Activated T-cell treated with anti-CD3 and anti-CD28 coated beads, Interleukin-2, amount 50 U/mL, for 1 hour (primary cell): ENCODE data around the gene SIAE.
"Not testable (repeated sequence)": the region's sequence is repeated elsewhere in the genome, so short reads cannot be mapped to it uniquely, and the experiment has no call there.

ENCODE experiments used
- DNase-seq: peaks from one replicate; pipeline ENCODE4 v3.0.0-alpha.2; 2020

Gene SIAE

DNA sequence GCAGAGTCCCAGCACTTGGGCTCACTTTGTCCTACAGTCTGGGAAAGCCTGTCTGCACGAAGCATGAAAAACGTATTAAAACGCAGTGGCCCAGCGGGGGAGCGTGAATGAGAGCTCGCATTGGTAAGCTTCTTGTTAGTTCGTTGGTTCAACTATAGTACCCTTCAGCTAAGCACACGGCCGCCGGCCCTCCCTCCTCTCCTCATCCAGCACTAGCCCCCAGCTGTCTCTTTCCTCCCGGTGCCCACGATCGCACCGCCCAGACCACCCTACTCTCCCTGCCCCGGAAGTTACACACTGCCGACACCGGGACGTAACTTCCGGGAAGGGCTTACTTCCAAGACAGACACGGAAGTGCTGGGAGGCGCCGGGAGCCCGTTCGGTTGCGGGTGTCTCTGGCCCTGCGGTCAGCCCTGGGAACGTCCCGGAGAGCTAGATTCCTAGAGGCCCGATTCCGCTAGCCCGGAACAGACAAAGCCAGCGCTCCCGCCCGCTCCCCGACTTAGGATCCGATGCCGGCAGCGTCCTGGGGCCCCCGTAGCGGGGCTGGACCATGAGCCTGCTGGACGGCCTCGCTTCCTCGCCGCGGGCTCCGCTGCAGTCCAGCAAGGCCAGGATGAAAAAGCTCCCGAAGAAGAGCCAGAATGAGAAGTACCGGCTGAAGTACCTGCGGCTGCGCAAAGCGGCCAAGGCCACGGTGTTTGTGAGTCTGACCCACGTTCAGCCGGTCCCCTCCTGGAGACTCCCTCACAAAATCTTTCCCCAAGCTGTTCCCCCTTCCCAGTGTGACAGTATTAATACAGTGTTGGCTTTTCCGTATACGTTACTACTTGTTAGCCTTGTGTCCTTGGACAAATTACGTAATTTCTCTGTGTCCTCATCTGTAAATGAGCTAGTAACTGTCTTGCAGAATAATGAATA lies 50.7 kb downstream of the SIAE start, which contains the start of gene TBRG1:
TBRG1 (plus strand) TSS at position 334 of the 921 bp plus-strand sequence; CDS start at position 554, 220 bp downstream.
- DNase-seq: peak; percentile 78

DNA sequence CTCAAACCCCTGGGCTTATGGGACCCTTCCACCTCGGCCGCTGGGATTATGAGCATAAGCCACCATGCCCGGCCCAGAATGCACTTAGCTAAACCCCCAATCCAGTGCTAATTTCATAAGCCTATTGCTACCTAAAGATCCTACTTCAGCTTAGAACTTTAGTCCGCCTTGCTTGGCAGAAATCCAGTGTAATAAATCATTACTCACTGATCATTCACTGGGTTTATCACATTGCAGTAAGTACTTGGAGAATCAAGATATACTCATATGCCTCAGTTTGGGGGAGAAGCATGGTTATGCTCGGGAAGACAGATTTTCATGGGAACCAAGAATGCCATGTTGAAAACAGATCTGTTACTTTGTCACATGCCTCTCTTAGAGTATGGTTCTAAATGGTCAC lies 54.7 kb downstream of the SIAE start:
- DNase-seq: no peak

DNA sequence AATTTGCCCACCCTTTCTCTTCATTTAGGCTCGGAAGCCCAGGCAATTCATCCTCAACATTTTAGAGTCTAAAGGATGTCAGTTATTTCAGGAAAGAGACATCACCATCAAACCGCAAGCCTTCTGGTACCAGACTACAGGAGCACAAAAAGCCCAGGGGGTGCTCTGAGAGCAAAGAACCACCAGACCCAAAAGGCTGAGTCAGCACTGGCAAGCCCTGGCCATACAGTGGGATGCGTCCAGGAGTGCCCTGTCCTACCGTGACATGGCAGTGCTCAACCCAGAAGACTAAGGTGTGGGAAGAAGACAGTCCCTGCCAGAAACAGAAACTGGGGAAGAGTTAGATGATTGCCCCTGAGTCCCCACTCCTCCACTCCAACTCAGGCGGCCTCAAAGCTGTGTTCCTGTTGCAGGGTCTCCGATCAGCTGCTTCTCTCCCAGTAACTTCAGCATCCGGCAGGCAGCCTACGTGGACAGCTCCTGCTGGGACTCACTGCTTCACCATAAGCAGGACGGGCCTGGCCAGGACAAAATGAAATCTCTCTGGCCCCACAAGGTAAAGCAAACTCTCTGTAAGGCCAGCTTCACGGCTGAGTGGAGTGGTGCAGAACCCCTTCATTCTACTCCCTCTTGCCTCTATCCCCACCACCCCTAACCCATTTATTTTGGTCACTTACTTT lies 60.8 kb downstream of the SIAE start:
- DNase-seq: no peak

DNA sequence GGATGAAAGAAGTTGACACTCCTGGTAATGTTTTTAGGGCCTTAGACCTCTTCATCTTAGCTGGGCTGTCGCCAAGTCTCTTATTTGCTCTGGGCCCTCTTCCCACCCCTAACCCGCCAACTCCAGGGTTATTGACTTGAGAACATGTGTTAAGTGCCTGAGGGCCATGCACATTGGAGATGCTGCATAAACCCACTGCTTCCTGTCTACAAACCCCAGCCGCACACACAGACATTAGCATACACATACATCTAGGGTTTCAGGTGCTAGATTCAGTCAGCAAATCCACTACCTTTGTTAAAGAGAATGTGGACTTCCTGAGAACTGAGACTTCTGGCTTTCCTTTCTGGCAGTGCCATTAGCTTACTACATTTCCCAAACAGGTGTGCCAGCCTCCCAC lies 61.5 kb downstream of the SIAE start:
- no peak for DNase-seq

DNA sequence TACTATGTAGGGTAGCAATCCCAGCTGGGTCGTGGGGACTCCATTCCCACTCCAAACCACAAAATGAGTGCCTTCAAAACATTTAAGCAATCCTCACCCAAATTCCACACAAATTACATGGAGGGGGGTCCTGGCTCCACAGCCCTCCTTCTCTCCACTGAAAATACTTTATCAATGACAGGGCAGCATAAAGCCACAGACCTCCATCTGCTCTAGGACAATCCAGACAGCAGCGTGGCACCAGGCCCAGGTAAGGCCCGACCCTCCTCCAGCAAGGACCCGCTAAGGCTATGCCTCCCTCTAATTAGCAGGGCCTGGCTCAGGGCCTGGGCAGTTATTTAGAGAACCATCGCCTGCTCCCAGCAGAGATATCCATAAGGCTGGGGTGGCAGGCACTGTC lies 62.5 kb downstream of the SIAE start, which contains the start of gene PANX3:
PANX3 (plus strand) TSS at position 365 of the 400 bp plus-strand sequence. CDS start 129 bp downstream, outside the sequence.
- DNase-seq: no peak

DNA sequence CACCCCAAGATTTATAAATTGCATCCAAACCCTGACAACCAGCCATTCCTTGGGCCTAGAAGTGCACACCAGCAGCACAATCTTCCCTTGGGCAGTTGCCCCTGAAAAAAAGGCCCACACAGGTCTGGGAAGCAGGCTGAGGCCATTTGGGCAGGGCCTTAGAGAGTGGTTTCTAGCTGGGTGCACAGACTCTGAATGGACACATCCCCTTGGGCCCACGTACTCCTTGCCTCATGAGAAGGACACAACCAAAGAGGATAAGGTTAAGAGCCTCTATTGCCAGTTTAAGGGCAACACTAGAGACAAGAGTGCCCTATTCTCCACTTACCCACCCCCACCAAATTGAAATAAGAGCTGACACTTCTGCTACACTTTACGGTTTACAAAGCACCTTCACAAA lies 63.2 kb downstream of the SIAE start:
- no peak for DNase-seq

DNA sequence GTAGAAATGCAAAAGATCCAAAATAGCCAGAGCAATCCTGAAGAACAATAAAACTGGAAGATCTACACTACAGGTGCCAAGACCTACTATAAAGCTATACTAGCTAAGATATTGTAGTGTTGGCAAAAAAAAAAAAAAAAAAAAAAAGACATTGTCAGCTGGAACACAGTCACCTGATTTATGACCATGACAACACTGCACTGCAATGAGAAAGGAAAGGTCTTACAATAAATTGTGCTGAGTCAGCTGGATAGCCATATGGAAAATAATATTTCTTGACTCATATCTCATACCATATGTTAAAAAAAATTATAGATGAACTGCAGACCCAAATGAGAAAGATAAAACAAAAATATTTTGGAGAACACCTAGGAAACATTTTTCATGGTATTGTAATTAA lies 65.4 kb downstream of the SIAE start:
- DNase-seq: no peak

DNA sequence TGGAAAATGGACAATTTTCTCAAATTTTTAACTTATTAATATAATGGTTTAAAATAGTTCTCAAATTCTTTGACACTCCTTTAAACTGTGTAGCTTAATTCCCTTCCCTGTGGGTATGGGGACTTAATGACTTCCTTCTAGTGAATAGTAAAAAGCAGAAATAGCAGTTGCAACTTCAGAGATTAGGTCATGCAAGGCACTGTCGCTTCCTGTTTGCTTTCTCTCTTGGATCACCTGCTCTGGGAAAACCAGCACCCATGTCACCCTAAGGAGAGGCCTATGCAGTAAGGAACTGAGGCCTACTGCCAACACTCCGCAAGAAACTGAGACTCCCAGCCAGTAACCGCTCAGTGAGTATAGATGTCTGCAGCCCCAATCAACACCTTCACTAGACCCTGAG lies 67.8 kb downstream of the SIAE start:
- DNase-seq: no peak

DNA sequence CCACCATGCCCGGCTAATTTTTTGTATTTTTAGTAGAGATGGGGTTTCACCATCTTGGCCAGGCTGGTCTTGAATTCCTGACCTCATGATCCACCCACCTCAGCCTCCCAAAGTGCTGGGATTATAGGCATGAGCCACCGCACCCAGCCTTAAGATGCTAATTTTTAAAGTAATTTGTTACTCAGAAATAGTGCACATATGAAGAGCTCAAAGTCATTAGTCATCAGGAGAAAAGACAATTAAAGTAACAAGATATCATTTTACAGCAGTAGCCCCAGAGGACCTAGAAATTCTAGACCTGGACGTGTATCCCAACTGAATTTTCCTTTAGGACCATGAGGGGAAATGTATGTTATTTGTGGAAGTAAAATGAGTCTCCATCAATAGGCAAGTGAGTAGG lies 70.8 kb downstream of the SIAE start:
- DNase-seq: not testable (repeated sequence)

DNA sequence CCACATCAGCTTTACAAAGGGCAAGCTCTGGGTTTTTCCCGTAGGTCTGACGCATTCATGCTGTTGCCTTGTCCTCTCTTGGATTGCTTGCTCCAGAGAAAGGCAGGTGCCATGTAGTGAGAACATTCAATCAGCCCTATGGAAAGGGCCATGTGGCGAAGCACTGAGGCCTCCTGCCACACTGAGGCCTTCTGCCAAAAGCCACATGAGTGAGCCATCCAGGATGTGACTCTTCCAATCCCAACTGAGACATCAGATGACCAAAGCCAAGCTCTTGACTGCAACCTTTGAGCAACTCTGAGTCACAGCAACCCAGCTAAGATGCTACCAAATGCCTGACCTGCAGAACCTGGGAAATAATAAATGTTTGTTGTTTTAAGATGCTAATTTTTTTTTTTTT lies 71.3 kb downstream of the SIAE start:
- DNase-seq: no peak

DNA sequence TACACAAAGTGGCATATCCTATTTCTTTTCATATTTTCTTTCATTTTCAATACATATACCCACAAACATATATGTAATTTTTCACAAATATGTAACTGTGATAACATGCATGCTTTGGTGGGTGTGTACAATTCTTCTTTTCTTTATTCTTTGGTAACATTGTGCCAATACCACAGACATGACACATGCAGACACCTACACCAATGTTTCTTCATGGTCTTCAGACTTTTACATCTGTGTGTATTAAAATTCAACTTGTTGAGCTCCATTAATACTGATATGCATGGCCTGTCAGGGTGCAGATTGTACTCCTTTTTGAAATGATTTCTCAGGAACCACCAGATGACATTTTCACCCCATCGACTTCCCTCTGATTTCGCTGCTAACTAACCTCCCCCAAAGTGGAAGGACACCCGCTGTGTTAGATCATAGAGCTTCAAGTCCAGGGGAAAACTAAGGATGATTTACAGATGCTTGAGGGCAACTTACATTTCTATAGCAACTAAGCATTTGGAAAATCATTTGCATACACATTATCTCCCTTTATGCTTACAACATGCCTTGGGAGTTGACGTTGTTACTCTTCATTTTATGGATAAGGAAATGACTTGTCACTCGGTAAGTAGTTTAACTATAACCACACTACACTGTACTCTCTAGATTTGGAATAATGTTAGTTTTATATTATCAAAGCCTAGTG lies 72.8 kb downstream of the SIAE start:
- no peak for DNase-seq

DNA sequence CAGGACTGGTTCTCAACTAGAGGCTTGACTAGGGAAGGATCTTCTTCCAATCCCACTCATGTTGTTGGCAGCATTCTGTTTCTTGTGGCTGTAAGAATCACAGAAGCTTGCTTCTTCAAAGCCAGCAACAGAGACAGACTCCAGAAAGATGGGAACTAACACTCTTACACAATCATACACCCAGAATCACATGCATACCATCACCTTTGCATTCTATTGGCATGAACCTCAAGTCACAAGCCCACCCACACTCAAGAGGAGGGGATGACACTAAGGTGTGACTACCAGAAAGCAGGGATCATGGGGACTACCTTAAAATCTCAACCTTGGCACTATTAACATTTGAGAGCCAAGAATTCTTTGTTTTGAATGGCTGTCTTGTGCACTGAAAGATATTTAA lies 75.9 kb downstream of the SIAE start:
- DNase-seq: no peak

DNA sequence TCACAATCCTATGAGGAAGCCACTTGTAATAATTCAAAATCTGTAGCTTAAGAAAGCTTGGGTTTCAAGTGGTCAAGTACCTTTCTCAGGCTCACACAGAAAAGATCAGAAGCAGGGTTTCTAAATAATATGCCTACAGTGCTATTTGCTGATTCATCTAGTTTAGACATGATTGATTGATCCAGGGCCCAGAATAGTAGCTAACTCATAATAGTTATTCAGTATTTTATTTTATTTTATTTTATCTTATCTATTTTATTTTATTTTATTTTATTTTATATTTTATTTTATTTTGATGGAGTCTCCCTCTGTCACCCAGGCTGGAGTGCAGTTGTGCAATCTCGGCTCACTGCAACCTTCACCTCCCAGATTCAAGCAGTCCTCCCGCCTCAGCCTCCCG lies 78.2 kb downstream of the SIAE start:
- DNase-seq: no peak

DNA sequence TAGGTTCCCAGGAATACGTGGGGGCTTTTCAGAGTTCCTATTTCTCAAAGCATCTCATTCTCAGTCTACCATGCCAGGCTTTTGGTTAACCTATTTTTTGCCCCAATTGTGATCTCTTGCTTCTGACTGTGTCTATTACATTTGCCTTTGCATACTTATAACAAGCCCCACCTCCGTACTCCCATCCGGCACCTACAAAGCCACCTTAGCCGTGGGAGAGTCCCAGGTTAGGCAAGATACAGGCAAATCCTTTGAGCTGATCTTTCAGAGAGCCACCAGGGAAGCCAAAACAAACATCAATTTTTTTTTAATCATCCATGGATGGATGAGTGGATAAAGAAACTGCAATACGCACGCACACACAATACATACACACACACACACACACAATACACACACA lies 80.9 kb downstream of the SIAE start:
- no peak for DNase-seq

DNA sequence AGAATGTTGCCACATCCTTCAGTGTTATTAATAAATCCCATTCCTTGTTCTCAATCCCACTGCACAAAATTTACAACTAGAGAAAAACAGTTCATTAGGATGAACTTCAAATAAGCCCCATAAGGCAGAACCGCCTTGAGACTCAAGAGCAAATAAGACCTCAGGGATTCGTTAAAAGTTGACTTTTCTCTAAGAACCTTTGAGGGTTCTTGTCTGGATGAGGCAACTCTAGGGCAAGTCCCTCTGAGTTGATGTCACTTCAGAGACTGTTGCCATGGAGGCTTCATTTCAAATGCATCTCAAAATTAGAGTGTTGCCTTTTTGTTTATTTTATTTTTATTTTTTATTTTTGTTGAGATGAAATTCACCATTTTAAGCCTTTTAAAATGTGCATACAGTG lies 82.1 kb downstream of the SIAE start:
- DNase-seq: no peak

DNA sequence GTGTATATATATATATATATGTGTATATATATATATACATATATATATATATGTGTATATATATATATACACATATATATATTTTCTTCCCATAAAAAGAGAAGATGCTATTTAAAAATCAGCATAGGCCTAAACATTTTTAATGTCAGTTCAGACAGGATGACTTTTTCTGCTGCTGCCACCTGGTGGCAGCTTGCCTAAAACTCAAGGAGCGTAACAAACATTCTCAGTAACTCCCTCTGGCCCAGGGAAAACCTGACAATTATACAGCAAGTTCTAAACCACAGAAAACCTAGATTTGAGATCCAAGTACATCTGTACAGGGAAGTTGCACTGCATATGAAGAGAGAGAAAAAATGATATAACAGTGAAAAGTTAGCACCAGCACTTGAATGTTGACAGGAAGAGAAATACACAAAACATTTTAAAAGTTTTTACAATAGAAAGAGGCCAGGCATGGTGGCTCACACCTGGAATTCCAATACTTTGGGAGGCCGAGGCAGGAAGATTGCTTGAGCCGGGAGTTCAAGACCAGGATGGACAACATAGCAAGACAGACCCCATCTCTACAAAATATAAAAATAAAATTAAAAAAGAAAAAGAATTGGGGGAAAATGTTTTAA lies 87.2 kb downstream of the SIAE start:
- DNase-seq: peak; percentile 38

DNA sequence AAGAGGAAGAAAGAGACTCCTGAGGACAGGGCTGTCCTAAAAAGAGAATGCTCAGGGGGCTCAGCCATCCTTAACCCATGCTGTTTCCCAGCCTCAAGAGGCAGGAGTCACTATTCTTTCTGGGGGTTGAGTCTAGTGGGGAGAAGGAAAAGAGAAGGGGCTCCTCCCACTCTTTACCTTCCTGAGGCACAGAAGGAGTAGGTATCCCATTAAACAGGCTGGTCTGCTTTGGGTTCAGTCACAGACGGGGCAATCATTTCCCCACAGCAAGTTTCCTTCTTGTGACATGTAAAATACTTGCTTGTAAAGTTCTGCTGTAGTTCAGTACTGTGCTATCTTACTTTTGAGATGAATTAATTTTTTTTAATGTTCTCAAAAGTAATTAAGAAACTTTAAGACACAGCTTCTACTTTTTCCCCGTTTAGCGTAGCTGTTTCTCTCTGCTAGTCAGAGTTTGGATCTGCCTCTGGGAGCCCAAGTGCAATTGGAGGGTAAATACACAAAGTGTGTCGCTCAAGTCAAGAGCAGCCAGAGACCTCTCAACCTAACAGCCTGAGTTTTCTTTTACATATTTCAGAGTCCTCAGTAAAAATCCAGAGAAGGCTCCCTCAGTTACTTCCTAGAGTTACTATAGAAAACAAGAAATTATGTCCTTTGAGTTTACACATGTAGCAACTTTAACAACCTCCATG lies 88.7 kb downstream of the SIAE start:
- no peak for DNase-seq

DNA sequence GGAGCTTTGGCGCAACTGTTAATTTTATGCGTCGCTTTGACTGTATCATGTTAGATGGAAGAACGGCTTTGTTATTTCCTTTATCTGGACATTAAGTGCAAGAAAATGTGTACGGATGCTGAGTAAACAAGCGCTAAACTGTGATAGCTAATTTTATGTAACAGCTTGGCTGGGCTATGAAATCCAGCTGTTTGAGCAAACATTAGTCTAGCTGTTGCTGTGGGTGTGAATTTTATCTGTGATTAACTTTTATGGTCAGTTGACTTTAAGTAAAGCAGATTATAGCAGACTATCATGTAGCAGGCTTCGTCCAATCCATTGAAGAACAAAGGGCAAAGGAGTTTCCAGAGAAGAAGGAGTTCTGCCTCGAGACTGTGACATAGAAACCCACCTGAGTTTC lies 89.8 kb downstream of the SIAE start:
- no peak for DNase-seq
